H1 (cell line): ENCODE results near the gene MNAT1. TPM values are rescaled to one million over a fixed set of nuclear protein-coding genes. Genes with fewer than 3 reads are reported as not detected.

Source experiments
- CTCF ChIA-PET: fragments of 300-600 bp; sonication (Branson Sonifier 250); formaldehyde crosslinking; loops from one replicate; lab custom pipeline; 2021; ENCODE audit not compliant: partially characterized antibody; lab: Charles Lee
- POLR2A ChIA-PET: fragments of 300-600 bp; sonication (Branson Sonifier 250); formaldehyde crosslinking; loops from one replicate; lab custom pipeline; 2021; ENCODE audit warnings: inconsistent platforms; ENCODE audit not compliant: partially characterized antibody; lab: Charles Lee
- DNase-seq, 2 experiments: peaks; one replicate each; pipeline versions ENCODE4 v3.0.0 to v3.0.0-alpha.2; 2010 to 2022; ENCODE audit warnings: low spot score in 2 of 2, low read depth in 1 of 2, mixed read lengths in 1 of 2
- FAIRE-seq: peaks from 2 replicates; lab custom pipeline; 2011; peaks lifted over from hg19 to GRCh38; lab: Jason Lieb, UNC
- H2AFZ ChIP-seq: 2 replicates; pipeline ENCODE4 v1.8.1; 2012; ENCODE audit warnings: low read length, inconsistent platforms
- H2AK5ac ChIP-seq: 2 replicates; pipeline ENCODE4 v1.6.1; 2013; ENCODE audit warnings: low read depth, low read length
- H2BK120ac ChIP-seq: replicated peaks from 2 replicates; pipeline ENCODE3; 2013; ENCODE audit warnings: low read depth, low read length, inconsistent platforms
- H2BK12ac ChIP-seq: 2 replicates; pipeline ENCODE4 v1.6.1; 2013; ENCODE audit warnings: low read depth, low read length
- H2BK15ac ChIP-seq: 2 replicates; pipeline ENCODE4 v1.6.1; 2013; ENCODE audit warnings: low read length
- H2BK20ac ChIP-seq: 2 replicates; pipeline ENCODE4 v1.6.1; 2013; ENCODE audit warnings: low read length
- H2BK5ac ChIP-seq: 2 replicates; pipeline ENCODE4 v1.6.1; 2013; ENCODE audit warnings: low read depth, low read length
- H3K14ac ChIP-seq: 2 replicates; pipeline ENCODE4 v1.6.1; 2013; ENCODE audit warnings: inconsistent platforms; ENCODE audit not compliant: insufficient read length
- H3K18ac ChIP-seq: 2 replicates; pipeline ENCODE4 v1.6.1; 2013; ENCODE audit warnings: low read length; ENCODE audit errors: extremely low read depth
- H3K23ac ChIP-seq: 2 replicates; pipeline ENCODE4 v1.6.1; 2013; ENCODE audit warnings: inconsistent platforms; ENCODE audit not compliant: insufficient read length
- H3K23me2 ChIP-seq: 2 replicates; pipeline ENCODE4 v1.6.1; 2013; ENCODE audit warnings: low read depth, low read length
- H3K27ac ChIP-seq: 2 replicates; pipeline ENCODE4 v1.6.1; 2011; ENCODE audit warnings: low read depth, low read length, inconsistent platforms
- H3K27me3 ChIP-seq, 4 experiments: replicated peaks in 1 of 4; 1 replicate in 1 of 4; 2 replicates in 3 of 4; pipeline versions ENCODE4 v1.6.1 to v1.8.1; 2011 to 2013; ENCODE audit warnings: low read length in 3 of 4, mild to moderate bottlenecking in 3 of 4, inconsistent platforms in 2 of 4, mixed read lengths in 2 of 4, moderate library complexity in 1 of 4; ENCODE audit not compliant: control insufficient read depth in 3 of 4, insufficient read depth in 3 of 4; ENCODE audit errors: extremely low read depth in 1 of 4
- H3K36me3 ChIP-seq, 4 experiments: 2 replicates each; pipeline versions ENCODE4 v1.6.1 to v1.8.1; 2011 to 2013; ENCODE audit warnings: mild to moderate bottlenecking in 4 of 4, low read length in 3 of 4, moderate library complexity in 2 of 4, control low read depth in 1 of 4, inconsistent platforms in 1 of 4; ENCODE audit not compliant: insufficient read depth in 4 of 4, control insufficient read depth in 2 of 4
- H3K4ac ChIP-seq: replicated peaks from 2 replicates; pipeline ENCODE3; 2013; ENCODE audit warnings: low read length, low read depth, mixed read lengths, inconsistent platforms; ENCODE audit not compliant: insufficient read length
- H3K4me1 ChIP-seq, 4 experiments: replicated peaks in 1 of 4; 1 replicate in 1 of 4; 2 replicates in 3 of 4; pipeline versions ENCODE4 v1.6.1 to v1.8.1; 2011 to 2013; ENCODE audit warnings: low read length in 3 of 4, inconsistent platforms in 2 of 4, mixed read lengths in 1 of 4; ENCODE audit not compliant: insufficient read depth in 4 of 4, control insufficient read depth in 3 of 4
- H3K4me2 ChIP-seq, 2 experiments: 2 replicates each; pipeline versions ENCODE4 v1.6.1 to v1.8.1; 2011 to 2013; ENCODE audit warnings: low read depth in 2 of 2, low read length in 2 of 2, control low read depth in 1 of 2, inconsistent platforms in 1 of 2, mild to moderate bottlenecking in 1 of 2; ENCODE audit not compliant: insufficient read depth in 1 of 2
- H3K4me3 ChIP-seq, 4 experiments: fragments of 200-600, 300-600 bp in 1 of 4; sonication (generic), shearing (Covaris generic), sonication (Bioruptor Twin) in 1 of 4; 2 replicates each; pipeline versions ENCODE4 v1.5.1 to v1.8.1; 2011 to 2016; ENCODE audit warnings: low read length in 4 of 4, low read depth in 3 of 4, control low read depth in 2 of 4, inconsistent platforms in 2 of 4, mild to moderate bottlenecking in 2 of 4, mixed read lengths in 1 of 4, moderate library complexity in 1 of 4; ENCODE audit not compliant: insufficient read depth in 2 of 4; ENCODE audit errors: extremely low read depth in 1 of 4
- H3K56ac ChIP-seq: replicated peaks from 2 replicates; pipeline ENCODE3; 2013; ENCODE audit warnings: low read depth, mild to moderate bottlenecking, mixed read lengths, low read length, inconsistent platforms; ENCODE audit not compliant: insufficient read length
- H3K79me1 ChIP-seq: 2 replicates; pipeline ENCODE4 v1.6.1; 2013; ENCODE audit warnings: low read depth, low read length, control low read depth
- H3K79me2 ChIP-seq, 2 experiments: 2 replicates each; pipeline versions ENCODE4 v1.6.1 to v1.8.1; 2012 to 2013; ENCODE audit warnings: low read length in 2 of 2, mild to moderate bottlenecking in 2 of 2, inconsistent platforms in 1 of 2; ENCODE audit not compliant: insufficient read depth in 2 of 2, control insufficient read depth in 1 of 2
- H3K9ac ChIP-seq, 4 experiments: replicated peaks in 1 of 4; 1 replicate in 1 of 4; 2 replicates in 3 of 4; pipeline versions ENCODE4 v1.6.1 to v1.8.1; 2011 to 2013; ENCODE audit warnings: low read depth in 3 of 4, low read length in 3 of 4, control low read depth in 2 of 4, mild to moderate bottlenecking in 2 of 4, moderate library complexity in 2 of 4, inconsistent platforms in 1 of 4; ENCODE audit errors: extremely low read depth in 1 of 4
- H3K9me3 ChIP-seq, 2 experiments: 2 replicates each; pipeline versions ENCODE4 v1.6.1 to v1.8.1; 2012 to 2013; ENCODE audit warnings: mild to moderate bottlenecking in 2 of 2, moderate library complexity in 2 of 2, control low read depth in 1 of 2, inconsistent platforms in 1 of 2, low read depth in 1 of 2, low read length in 1 of 2, mixed read lengths in 1 of 2; ENCODE audit not compliant: insufficient read depth in 2 of 2
- H4K20me1 ChIP-seq, 2 experiments: replicated peaks in 1 of 2; 2 replicates each; pipeline versions ENCODE3 to v1.8.1; 2011 to 2013; ENCODE audit warnings: inconsistent platforms in 2 of 2, low read length in 2 of 2, mild to moderate bottlenecking in 1 of 2; ENCODE audit not compliant: insufficient read depth in 2 of 2, control insufficient read depth in 1 of 2
- H4K5ac ChIP-seq: 2 replicates; pipeline ENCODE4 v1.6.1; 2013; ENCODE audit warnings: low read length, low read depth, mixed read lengths, inconsistent platforms; ENCODE audit not compliant: insufficient read length
- H4K8ac ChIP-seq: 2 replicates; pipeline ENCODE4 v1.8.0; 2013; ENCODE audit warnings: mild to moderate bottlenecking, moderate library complexity, low read length, inconsistent platforms; ENCODE audit not compliant: insufficient read depth; ENCODE audit errors: extremely low read depth
- H4K91ac ChIP-seq: replicated peaks from 2 replicates; pipeline ENCODE3; 2013; ENCODE audit warnings: low read length, mixed read lengths, inconsistent platforms; ENCODE audit not compliant: insufficient read length
- BRCA1 ChIP-seq: IDR thresholded peaks from 2 replicates; pipeline ENCODE4 v1.6.1; 2012; ENCODE audit warnings: low read depth, low read length, improper control_type of control experiment
- CEBPB ChIP-seq: IDR thresholded peaks from 2 replicates; pipeline ENCODE4 v1.6.1; 2012; ENCODE audit warnings: low read depth, low read length
- WGBS, 2 experiments: shearing (Covaris generic) in 1 of 2; methylation state at CpG; one replicate each; pipeline versions ENCODE4 v1.1.6 to v1.1.7; 2013 to 2015; ENCODE audit warnings: low lambda C conversion rate in 2 of 2, mixed read lengths in 2 of 2, inconsistent platforms in 1 of 2, low coverage in 1 of 2, missing lambda C conversion rate in 1 of 2; ENCODE audit not compliant: insufficient replicate concordance in 2 of 2, insufficient coverage in 1 of 2, insufficient read length in 1 of 2; ENCODE audit errors: extremely low coverage in 1 of 2, missing lambda C conversion rate in 1 of 2; 5-methylcytosine and 5-hydroxymethylcytosine counted together
- polyA plus RNA-seq, 7 experiments: library from polyadenylated mRNA; depleted of rRNA in 3 of 7; stranded (reverse) in 5 of 7; unstranded in 2 of 7; fragments of >200 nt in 5 of 7; fragments of 200-250 nt in 2 of 7; gene quantifications; 1 replicate in 5 of 7; 2 replicates in 1 of 7; 4 replicates in 1 of 7; pipeline versions ENCODE4 v1.2.1 to v1.2.3, GENCODE V29; 2011 to 2013; ENCODE audit warnings: missing spikeins in 2 of 7, mixed read lengths in 2 of 7
- total RNA-seq: library from RNA; stranded (reverse); fragmentation: NEBNext Ultra II Directional; extraction: Animal tissue kit (Norgen Biotek cat#: 25700); gene quantifications from 2 replicates; pipeline ENCODE4 v1.2.1, GENCODE V29; 2021

Gene MNAT1
- total and polyA plus RNA-seq, 2 of the 8 experiments (the other 6 are each of a cell fraction or from before 2014, with no cell fraction given), result 34.7 to 52.1 TPM

- Histone ChIP-seq H3K79me1 (no peaks in the 10 kb centered on the region), H3K23ac (no peak overlapping the region), H2AFZ (no peak overlapping the region), H2BK5ac (no peak overlapping the region), H4K5ac (peak overlapping the region; percentile 52), H3K4me2 (peak overlapping the region; percentile 39 to 55; a peak in 2 of 4 replicates), H3K4me3 (peak overlapping the region in 1 of 4 experiments; percentile 45; a peak in 1 of 8 replicates), H2BK120ac (peak overlapping the region; percentile 92), H3K4ac (no peak overlapping the region), H3K14ac (no peak overlapping the region), H3K79me2 (peaks cover 0 to 80% of the 10 kb centered on the region in 2 experiments; a peak in 2 of 4 replicates), H2AK5ac (no peak overlapping the region), H3K9ac (no peak overlapping the region; a peak in 1 of 7 replicates), H2BK20ac (no peak overlapping the region), H2BK12ac (no peak overlapping the region), H4K91ac (no peak overlapping the region), H3K9me3 (no peaks in the 10 kb centered on the region), H3K27ac (peak overlapping the region; percentile 25; the same call in 1 of the 2 replicates), H4K20me1 (no peaks in the 10 kb centered on the region), H3K23me2 (no peaks in the 10 kb centered on the region), H2BK15ac (no peak overlapping the region), H3K27me3 (no peaks in the 10 kb centered on the region), H3K18ac (no peak overlapping the region), H3K36me3 (no peaks in the 10 kb centered on the region), H3K4me1 (peaks cover 0 to 18% (median 3%) of the 10 kb centered on the region in 4 experiments; a peak in 2 of 7 replicates), H3K56ac (peak overlapping the region; percentile 47), H4K8ac (no peak overlapping the region)
- POLR2A ChIA-PET, result interaction anchor here (0.8 to 1.8 kb wide), 4 partner anchors 15 to 38 kb away, joined by 3 to 5 read pairs (median 3); no protein-coding TSS in a partner anchor
- CTCF ChIA-PET, result interaction anchor here (1.3 kb wide), 1 partner anchor 12 kb away, joined by 4 read pairs; no protein-coding TSS in a partner anchor
- peak; percentile 58; the same call in 1 of the 2 replicates for TF ChIP-seq CEBPB
- TF ChIP-seq BRCA1, result no peak
- peak; percentile 62 for FAIRE-seq
- 91% methylated on average over 1 of the region's 1 CpG; no CpG with 5 or more reads in 1 of the 2 experiments for WGBS, 2 experiments
- no peak for DNase-seq
Observed at GRCh38 chr14:60760209-60760608, 25.6 kb downstream of the MNAT1 start.
